ENCODE results near the gene VAT1.
"Not testable (repeated sequence)": the region's sequence is repeated elsewhere in the genome, so short reads cannot be mapped to it uniquely, and the experiment has no call there.

VAT1 gene

GRCh38 chr17:43006639-43007551 is 15.3 kb downstream of the VAT1 start, which contains the start of gene IFI35:
TSS of gene IFI35 (plus strand) at chr17:43006784. CDS start at chr17:43006948, 164 bp downstream.
- peak; percentile 70 for DNase-seq (ENCODE audit: low spot score)

- no peak for DNase-seq (ENCODE audit: low spot score)
These were observed 18.5 kb downstream of the VAT1 start for GRCh38 chr17:43003542-43004172.

- not testable (repeated sequence) for DNase-seq (ENCODE audit: low spot score)
These were observed 21.3 kb downstream of the VAT1 start for GRCh38 chr17:43000894-43001293.

- DNase-seq (ENCODE audit: low spot score): no peak
These were observed 23.1 kb downstream of the VAT1 start for GRCh38 chr17:42999003-42999525.

DNA sequence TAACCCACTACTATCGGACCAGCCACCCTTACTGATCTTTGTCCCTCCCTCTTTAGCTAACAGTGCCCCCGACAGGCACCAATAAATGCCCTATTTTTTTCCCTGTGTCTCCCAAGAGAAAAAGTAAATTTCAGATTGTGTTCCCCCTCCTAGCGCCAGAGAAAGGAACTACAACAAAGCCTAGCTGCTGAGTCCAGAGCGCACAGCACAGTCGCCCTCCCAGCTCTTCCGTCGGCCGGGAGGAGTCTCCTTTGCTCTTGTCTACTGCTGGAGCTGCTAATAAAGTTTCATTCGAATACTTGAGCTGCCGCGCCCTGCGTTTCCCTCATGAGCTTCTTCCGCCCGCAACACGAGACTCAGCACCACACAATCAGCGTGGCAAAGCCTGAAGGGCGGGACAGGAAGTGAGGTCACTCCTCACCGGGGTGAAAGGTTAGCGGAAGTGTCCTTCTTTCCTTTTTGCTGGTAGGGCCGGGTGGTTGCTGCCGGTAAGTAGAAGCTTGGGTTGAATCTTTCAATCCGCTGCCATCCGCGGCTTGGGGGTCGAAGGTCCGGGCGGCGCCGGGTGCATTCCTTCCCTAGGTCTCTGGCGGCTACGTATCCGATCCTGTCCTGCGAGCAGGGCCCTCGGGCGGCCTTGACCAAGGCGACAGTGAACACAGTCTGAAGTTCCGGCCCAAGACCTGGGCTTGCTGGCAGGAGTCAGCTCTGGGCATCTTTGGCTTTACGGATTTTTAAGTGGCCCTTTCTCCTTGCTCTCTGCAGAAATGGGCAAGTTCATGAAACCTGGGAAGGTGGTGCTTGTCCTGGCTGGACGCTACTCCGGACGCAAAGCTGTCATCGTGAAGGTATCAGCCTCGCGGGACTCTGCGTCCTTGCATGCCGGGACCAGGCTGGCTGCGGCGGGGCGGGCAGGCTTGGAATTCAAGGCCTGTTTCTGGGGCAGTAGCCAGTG is 23.9 kb downstream of the VAT1 start, which contains the start of gene RPL27:
TSS of gene RPL27 (plus strand) at position 436 of the 955 bp plus-strand sequence. CDS start at position 768, 332 bp downstream.
- DNase-seq (ENCODE audit: low spot score): peak; percentile 100

GRCh38 chr17:42997390-42997983 is 24.7 kb downstream of the VAT1 start:
- no peak for DNase-seq (ENCODE audit: low spot score)

- not testable (repeated sequence) for DNase-seq (ENCODE audit: low spot score)
These were observed 28.3 kb downstream of the VAT1 start for GRCh38 chr17:42993913-42994312.

- DNase-seq (ENCODE audit: low spot score): no peak
These were observed 29.3 kb downstream of the VAT1 start for GRCh38 chr17:42992872-42993271.

DNA sequence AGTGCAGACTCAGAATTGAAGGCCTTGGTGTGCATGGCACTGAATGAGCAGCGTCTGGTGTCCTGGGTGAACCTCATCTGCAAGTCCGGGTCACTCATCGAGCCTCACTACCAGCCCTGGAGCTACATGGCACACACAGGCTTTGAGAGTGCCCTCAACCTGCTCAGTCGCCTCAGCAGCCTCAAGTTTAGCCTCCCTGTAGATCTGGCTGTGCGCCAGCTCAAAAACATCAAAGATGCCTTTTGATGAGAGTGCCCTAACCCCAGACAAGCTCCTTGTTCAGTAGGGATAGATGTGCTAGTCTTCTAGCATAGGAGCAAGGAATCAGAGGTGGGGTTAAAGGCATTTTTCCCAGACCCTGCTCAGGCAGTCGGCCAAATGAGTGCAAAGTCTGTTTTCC is 30.7 kb downstream of the VAT1 start:
- no peak for DNase-seq (ENCODE audit: low spot score)

DNA sequence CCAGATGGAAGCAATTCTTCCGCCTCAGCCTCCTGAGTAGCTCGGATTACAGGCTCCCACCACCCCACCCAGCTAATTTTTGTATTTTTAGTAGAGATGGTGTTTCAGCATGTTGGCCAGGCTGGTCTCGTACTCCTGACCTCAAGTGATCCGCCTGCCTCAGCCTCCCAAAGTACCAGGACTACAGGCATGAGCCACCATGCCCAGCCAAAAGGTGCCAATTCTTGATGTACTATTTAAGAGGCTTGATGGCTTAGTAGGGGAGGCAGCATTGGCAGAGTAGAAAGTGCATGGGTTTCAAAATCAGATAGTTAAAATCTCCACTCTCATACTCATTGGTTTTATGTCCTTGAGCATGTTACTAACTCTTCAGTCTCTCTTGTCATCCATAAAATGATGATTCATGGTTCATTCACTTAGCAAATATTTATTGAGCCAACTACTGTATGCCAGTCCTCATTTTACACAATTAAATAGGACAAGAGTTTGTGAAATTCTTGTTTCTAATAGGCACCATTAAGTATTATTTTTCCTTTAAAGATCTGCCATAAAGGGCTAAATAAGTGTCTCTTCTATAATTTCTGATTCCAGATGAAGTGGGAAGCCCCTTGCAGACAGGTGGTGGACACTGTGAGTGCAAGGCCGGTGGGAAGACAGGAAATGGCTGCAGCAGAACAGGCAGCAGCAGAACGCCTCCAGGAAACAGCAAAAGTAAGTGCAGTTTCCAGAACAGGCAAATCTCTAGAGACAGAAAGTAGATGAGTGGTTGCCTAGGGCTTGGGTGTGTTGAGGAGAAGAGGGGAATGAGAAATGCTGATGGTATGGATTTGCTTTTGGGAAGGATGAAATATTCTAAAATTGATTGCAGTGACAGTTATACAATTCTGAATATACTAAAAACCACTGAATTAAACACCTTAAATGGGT is 32.2 kb downstream of the VAT1 start:
- no peak for DNase-seq (ENCODE audit: low spot score)

DNA sequence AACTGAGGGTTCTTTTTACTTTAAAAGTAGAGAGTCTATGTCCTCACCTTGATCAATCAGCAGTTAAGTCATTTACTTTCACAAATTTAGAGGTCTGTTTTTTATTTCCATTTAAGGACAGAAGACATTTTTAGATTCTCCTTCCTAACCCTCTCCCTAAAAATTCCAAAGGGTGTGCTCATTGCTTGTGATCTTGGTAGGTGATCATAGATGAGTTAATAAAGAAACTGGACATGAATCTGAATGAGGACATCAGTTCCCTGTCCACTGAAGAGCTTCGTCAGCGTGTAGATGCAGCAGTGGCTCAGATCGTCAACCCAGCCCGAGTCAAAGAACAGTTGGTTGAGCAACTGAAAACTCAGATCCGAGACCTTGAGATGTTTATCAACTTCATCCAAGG is 33.0 kb downstream of the VAT1 start:
- no peak for DNase-seq (ENCODE audit: low spot score)

DNA sequence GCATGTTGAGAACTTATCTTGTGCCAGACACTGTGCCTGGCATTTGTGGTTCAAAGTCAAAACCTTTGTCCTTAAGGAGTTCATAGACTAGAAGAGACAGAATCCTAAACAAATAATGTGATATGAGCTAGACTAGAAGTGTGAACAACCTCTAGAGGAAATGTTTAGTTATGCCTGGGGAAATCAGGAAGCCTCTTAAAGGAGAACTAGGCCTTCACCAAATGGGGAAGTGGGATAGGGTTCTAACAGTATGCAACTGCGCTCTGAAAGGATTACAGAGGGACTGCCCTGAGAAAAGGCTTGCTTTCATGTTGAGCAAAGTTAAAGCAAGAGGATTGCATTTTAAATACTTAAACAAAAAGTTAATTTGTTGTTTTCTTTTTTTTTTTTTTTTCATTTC is 37.0 kb downstream of the VAT1 start:
- DNase-seq (ENCODE audit: low spot score): peak; percentile 74

DNA sequence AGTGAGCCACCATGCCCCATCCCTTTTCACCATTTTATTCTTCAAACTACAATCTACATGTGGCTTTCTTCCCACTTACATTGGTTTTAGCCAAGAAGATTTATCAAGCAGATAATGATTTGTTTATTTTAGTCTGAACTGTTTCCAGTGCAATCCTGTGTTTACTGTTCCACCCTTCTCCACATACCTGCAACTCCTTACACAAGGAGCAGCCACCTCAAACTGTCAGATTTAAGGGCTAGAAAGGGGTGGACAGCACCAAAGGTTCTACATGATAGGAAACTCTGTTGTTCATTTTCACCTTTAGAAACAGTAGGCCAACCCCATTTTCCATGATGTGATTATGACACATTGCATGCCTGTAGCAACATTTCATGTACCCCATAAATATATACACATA is 39.9 kb downstream of the VAT1 start:
- no peak for DNase-seq (ENCODE audit: low spot score)

DNA sequence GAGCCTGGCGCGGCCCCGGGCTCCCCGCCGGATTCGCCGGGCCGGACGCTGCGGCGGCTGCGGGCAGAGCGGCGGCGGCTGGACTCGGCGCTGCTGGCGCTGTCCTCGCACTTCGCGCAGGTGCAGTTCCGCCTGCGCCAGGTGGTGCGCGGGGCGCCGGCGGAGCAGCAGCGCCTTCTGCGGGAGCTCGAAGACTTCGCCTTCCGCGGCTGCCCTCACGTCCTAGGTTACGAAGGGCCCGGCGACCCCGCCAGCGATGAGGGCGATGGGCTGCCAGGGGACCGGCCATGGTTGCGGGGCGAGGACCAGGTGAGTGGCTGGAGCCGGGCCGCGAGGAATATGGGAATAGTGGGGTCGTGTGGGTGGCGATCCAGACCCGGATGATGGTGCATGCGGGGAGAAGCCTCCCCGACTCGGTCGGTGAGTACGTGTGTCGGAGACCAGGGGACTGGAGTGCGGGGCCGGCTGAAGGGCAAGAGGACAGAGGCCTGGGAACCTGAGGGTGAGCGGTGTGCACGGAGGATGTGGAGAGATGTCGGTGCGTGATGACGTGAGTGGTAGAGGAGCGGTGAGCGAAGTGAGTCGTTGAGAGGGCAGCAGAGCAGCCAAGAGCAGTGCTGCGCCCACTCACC is 41.3 kb downstream of the VAT1 start:
- DNase-seq (ENCODE audit: low spot score): no peak

DNA sequence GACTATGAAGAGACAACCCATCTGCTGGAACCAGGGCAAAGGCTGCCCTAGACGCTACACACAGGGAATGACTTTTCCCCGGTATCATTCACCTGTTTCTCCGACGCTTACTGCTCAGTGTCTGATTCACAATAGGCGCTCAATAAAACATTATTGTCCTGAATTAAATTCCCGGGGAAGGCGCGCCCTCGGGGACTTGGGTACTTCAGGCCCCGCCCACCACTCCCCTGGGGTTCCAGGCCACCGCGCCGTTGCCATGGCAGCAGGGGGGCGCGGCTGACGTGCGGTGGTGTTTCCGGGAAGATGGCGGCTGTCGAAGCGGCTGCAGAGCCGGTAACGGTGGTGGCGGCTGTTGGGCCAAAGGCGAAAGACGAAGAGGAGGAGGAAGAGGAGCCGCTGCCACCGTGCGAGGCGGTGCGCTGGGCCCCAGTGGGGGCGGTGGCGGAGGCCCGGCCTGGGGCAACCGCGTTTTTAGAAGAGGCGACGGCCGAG is 41.9 kb downstream of the VAT1 start, which contains the start of gene RUNDC1:
TSS of gene RUNDC1 (plus strand) at position 292 of the 492 bp plus-strand sequence. CDS start at position 304, 12 bp downstream.
- peak; percentile 77 for DNase-seq (ENCODE audit: low spot score)

GRCh38 chr17:42979511-42980273 is 42.5 kb downstream of the VAT1 start, which contains the start of gene PTGES3L:
TSS of gene PTGES3L (minus strand) at chr17:42980080. CDS start at chr17:42980053, 27 bp downstream.
- DNase-seq (ENCODE audit: low spot score): no peak

- DNase-seq (ENCODE audit: low spot score): not testable (repeated sequence)
These were observed 46.5 kb downstream of the VAT1 start for GRCh38 chr17:42975701-42976100.

DNA sequence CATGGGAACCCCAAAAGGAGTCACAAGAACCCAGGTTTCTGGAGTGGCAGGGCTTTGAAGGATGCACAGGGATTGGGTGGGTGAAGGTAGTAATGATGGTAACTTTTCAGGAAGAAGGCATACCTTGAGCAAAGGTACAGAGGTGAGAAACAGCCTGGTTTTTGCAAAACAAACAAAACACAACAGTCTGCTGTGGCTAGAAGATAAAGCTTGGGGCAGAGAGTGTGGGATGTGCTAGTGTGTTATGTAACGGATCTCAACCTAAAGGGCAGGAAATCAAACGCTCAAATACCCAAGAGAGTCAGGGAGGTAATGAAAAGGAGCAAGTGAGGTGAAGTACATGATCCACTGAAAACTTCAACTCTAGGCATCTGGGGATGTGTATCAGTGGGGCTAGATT is 46.9 kb downstream of the VAT1 start:
- DNase-seq (ENCODE audit: low spot score): no peak

Data from pons (tissue), 1 donor.